Ovary (tissue), 3 donors: ENCODE results near the gene GUCY2F.

Source experiments
- EP300 ChIP-seq: sonication (generic); formaldehyde crosslinking; IDR thresholded peaks from one replicate; pipeline ENCODE4 v1.6.1; 2017; ENCODE audit warnings: antibody characterized with exemption
- POLR2A ChIP-seq: fragments of 450-650 bp; IDR thresholded peaks from one replicate; pipeline ENCODE4 v1.6.1; 2017; ENCODE audit warnings: antibody characterized with exemption, mild to moderate bottlenecking, moderate library complexity
- TF ChIP-seq, protein P1 (sequence below), 3 donors: fragments of 450-650 bp in 2 of 3; fragments of 200-600 bp in 1 of 3; IDR thresholded peaks; one replicate each; pipeline versions ENCODE4 v1.5.1 to v1.8.0; 2016 to 2022; ENCODE audit warnings: antibody characterized with exemption in 3 of 3, mild to moderate bottlenecking in 1 of 3
- donor health status: DM: no; HTN: no; CAD: no.

DNA sequence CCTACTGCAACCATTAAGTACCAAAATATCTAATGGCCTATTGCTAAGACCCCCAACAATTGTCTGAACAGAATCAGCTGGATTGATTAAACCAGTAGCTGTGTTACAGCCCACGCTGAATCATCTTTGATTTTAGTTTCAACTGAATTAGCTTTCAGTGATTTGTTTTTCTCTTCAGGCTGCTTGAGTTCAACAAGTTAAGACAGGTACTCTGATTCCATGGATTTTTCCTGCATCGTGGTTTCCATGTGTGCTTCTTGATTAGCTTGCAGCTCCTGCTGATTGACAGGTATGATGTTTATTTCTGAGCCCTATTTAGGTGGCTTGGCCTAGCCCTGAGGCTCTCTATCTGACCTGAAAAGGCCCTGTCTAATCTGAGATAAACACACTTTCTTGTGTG lies 91.3 kb downstream of the GUCY2F start:
- TF ChIP-seq, protein P1, sequence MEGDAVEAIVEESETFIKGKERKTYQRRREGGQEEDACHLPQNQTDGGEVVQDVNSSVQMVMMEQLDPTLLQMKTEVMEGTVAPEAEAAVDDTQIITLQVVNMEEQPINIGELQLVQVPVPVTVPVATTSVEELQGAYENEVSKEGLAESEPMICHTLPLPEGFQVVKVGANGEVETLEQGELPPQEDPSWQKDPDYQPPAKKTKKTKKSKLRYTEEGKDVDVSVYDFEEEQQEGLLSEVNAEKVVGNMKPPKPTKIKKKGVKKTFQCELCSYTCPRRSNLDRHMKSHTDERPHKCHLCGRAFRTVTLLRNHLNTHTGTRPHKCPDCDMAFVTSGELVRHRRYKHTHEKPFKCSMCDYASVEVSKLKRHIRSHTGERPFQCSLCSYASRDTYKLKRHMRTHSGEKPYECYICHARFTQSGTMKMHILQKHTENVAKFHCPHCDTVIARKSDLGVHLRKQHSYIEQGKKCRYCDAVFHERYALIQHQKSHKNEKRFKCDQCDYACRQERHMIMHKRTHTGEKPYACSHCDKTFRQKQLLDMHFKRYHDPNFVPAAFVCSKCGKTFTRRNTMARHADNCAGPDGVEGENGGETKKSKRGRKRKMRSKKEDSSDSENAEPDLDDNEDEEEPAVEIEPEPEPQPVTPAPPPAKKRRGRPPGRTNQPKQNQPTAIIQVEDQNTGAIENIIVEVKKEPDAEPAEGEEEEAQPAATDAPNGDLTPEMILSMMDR (IDR thresholded peaks at IDR 0.05), result no peak
- TF ChIP-seq POLR2A (no peak), EP300 (no peak)
